KMS-11 (cell line): ENCODE measurements around the gene TCF4.

Experiments
- H2AFZ ChIP-seq: fragments of 200-600 bp; sonication (generic); 2 replicates; pipeline ENCODE4 v1.6.1; 2016; ENCODE audit warnings: antibody characterized with exemption, mixed run types, low read depth
- H3K27ac ChIP-seq: fragments of 200-600 bp; sonication (generic); 2 replicates; pipeline ENCODE4 v1.6.1; 2016; ENCODE audit warnings: mild to moderate bottlenecking, mixed run types
- H3K27me3 ChIP-seq: fragments of 200-600 bp; sonication (generic); 2 replicates; pipeline ENCODE4 v1.6.1; 2017; ENCODE audit warnings: mild to moderate bottlenecking, low read depth, mixed run types, moderate library complexity; ENCODE audit not compliant: insufficient read depth
- H3K36me3 ChIP-seq: fragments of 200-600 bp; sonication (generic); 2 replicates; pipeline ENCODE4 v1.6.1; 2017; ENCODE audit warnings: mild to moderate bottlenecking, mixed run types; ENCODE audit not compliant: insufficient read depth
- H3K4me1 ChIP-seq: fragments of 200-600 bp; sonication (generic); 2 replicates; pipeline ENCODE4 v1.6.1; 2016; ENCODE audit warnings: mild to moderate bottlenecking, low read depth, mixed run types; ENCODE audit not compliant: poor library complexity, severe bottlenecking
- H3K4me2 ChIP-seq: fragments of 200-600 bp; sonication (generic); 2 replicates; pipeline ENCODE4 v1.7.0; 2016; ENCODE audit warnings: mild to moderate bottlenecking, mixed run types
- H3K4me3 ChIP-seq: fragments of 200-600 bp; sonication (generic); IDR thresholded peaks from 2 replicates; pipeline ENCODE4 v1.6.1; 2017; ENCODE audit warnings: low read depth, low read length, mixed read lengths; ENCODE audit not compliant: insufficient read depth
- H3K79me2 ChIP-seq: fragments of 200-600 bp; sonication (generic); 2 replicates; pipeline ENCODE4 v1.6.1; 2016; ENCODE audit warnings: low read depth, mixed run types; ENCODE audit not compliant: insufficient read depth
- H3K9ac ChIP-seq: fragments of 200-600 bp; sonication (generic); 2 replicates; pipeline ENCODE4 v1.6.1; 2016; ENCODE audit warnings: mild to moderate bottlenecking, mixed run types
- H4K20me1 ChIP-seq: fragments of 200-600 bp; sonication (generic); 2 replicates; pipeline ENCODE4 v1.6.1; 2016; ENCODE audit warnings: mild to moderate bottlenecking, mixed run types; ENCODE audit not compliant: insufficient read depth
- TF ChIP-seq, protein P1 (sequence below): fragments of 200-600 bp; sonication (generic); conservative IDR thresholded peaks from 2 replicates; pipeline ENCODE4 v1.6.1; 2017; ENCODE audit warnings: low read depth, mild to moderate bottlenecking, antibody characterized with exemption, low read length, moderate library complexity, mixed read lengths

TCF4 gene

DNA sequence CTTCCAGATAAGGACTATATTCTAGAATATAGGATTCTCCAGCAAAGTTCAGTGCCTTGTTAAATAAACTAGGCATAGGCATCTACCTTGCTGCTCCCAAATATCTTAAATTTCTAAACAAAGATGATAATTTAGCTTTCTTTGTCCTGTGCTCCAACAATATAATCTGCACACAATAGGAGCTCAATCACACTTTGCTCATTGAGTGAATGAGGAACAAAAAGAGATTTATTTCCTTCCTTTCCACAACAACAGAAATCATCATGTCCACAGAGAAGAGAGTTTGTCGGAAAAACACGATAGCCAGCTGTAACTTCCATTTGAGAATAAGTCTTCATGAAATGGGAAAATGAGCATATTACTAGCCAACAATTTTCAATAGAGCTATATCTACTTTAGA, 256.7 kb downstream of the TCF4 start:
- Histone ChIP-seq H2AFZ (no peak overlapping the region), H4K20me1 (no peaks in the 10 kb centered on the region), H3K4me2 (no peak overlapping the region), H3K36me3 (no peaks in the 10 kb centered on the region), H3K79me2 (peaks cover 23% of the 10 kb centered on the region; the same call in 1 of the 2 replicates), H3K27me3 (no peaks in the 10 kb centered on the region), H3K4me1 (peaks cover 19% of the 10 kb centered on the region), H3K9ac (no peak overlapping the region), H3K27ac (no peak overlapping the region), H3K4me3 (no peak overlapping the region)
- TF ChIP-seq, protein P1, sequence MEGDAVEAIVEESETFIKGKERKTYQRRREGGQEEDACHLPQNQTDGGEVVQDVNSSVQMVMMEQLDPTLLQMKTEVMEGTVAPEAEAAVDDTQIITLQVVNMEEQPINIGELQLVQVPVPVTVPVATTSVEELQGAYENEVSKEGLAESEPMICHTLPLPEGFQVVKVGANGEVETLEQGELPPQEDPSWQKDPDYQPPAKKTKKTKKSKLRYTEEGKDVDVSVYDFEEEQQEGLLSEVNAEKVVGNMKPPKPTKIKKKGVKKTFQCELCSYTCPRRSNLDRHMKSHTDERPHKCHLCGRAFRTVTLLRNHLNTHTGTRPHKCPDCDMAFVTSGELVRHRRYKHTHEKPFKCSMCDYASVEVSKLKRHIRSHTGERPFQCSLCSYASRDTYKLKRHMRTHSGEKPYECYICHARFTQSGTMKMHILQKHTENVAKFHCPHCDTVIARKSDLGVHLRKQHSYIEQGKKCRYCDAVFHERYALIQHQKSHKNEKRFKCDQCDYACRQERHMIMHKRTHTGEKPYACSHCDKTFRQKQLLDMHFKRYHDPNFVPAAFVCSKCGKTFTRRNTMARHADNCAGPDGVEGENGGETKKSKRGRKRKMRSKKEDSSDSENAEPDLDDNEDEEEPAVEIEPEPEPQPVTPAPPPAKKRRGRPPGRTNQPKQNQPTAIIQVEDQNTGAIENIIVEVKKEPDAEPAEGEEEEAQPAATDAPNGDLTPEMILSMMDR: no peak

GRCh38 chr18:55328301-55328700, 259.7 kb downstream of the TCF4 start:
- TF ChIP-seq, protein P1: no peak
- H3K27me3 ChIP-seq: no peaks in the 10 kb centered on the region
- H3K9ac ChIP-seq: no peak overlapping the region
- no peaks in the 10 kb centered on the region for H3K36me3 ChIP-seq
- H3K4me2 ChIP-seq: no peak overlapping the region
- H3K79me2 ChIP-seq: peaks cover 52% of the 10 kb centered on the region
- H3K4me1 ChIP-seq: peaks cover 49% of the 10 kb centered on the region
- H3K4me3 ChIP-seq: no peak overlapping the region
- no peak overlapping the region for H2AFZ ChIP-seq
- H4K20me1 ChIP-seq: no peaks in the 10 kb centered on the region
- H3K27ac ChIP-seq: no peak overlapping the region

DNA sequence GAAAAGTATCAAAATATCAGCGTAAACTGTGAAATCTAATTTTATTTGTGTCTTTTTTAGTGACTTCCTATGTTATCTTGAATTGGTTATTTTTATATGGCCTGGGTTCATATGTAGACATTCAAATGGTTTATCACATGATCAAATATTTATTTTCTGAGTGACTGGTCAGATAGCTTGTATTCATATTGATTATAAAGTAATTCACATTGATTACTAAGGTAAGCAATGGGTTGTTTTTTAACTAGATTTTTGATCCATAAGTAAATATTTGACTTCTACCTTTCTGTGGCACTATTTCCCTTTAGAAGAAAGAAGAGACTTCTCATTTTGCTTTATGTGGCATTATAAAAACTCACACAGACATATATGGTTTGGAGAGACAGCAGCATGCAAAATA, 260.5 kb downstream of the TCF4 start:
- Histone ChIP-seq H3K36me3 (no peaks in the 10 kb centered on the region), H3K4me1 (peaks cover 49% of the 10 kb centered on the region), H2AFZ (no peak overlapping the region), H3K4me3 (no peak overlapping the region), H4K20me1 (no peaks in the 10 kb centered on the region), H3K79me2 (peaks cover 60% of the 10 kb centered on the region), H3K4me2 (no peak overlapping the region), H3K27ac (no peak overlapping the region), H3K27me3 (no peaks in the 10 kb centered on the region), H3K9ac (no peak overlapping the region)
- TF ChIP-seq, protein P1: no peak

DNA sequence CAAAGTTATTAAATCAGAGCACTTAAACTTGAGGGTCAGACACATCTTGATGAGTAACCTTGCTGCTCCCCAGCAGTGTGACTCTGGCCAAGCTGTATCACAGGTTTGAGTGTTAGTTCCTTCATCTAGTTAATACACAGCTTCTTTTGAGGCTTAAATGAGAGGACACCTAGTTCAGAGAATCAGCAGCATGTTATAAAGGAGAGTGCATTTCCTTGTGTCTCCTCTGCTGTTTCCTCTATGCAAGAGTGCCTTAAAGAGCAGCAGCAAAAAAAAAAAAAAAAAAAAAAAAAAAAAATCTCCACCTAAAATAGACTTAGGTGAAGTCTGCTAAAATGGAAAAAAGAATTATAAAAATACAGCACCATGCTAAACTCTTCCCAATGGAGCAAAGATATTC, 261.9 kb downstream of the TCF4 start:
- H3K36me3 ChIP-seq: no peaks in the 10 kb centered on the region
- H3K4me2 ChIP-seq: peak overlapping the region; percentile 100; the same call in 1 of the 2 replicates
- peaks cover 49% of the 10 kb centered on the region for H3K4me1 ChIP-seq
- H2AFZ ChIP-seq: no peak overlapping the region
- no peak overlapping the region for H3K9ac ChIP-seq
- no peaks in the 10 kb centered on the region for H3K27me3 ChIP-seq
- TF ChIP-seq, protein P1: no peak
- no peak overlapping the region for H3K4me3 ChIP-seq
- peaks cover 71% of the 10 kb centered on the region for H3K79me2 ChIP-seq
- peak overlapping the region; percentile 91; the same call in 1 of the 2 replicates for H3K27ac ChIP-seq
- H4K20me1 ChIP-seq: no peaks in the 10 kb centered on the region

GRCh38 chr18:55324166-55324565, 263.8 kb downstream of the TCF4 start:
- peak overlapping the region; percentile 91 for H3K9ac ChIP-seq
- H3K27ac ChIP-seq: peak overlapping the region; percentile 91
- no peak overlapping the region for H3K4me3 ChIP-seq
- peak overlapping the region; percentile 16; the same call in 1 of the 2 replicates for H2AFZ ChIP-seq
- H3K79me2 ChIP-seq: peaks cover 90% of the 10 kb centered on the region
- H4K20me1 ChIP-seq: no peaks in the 10 kb centered on the region
- H3K4me1 ChIP-seq: peaks cover 49% of the 10 kb centered on the region
- H3K27me3 ChIP-seq: no peaks in the 10 kb centered on the region
- peak overlapping the region; percentile 100 for H3K4me2 ChIP-seq
- TF ChIP-seq, protein P1: no peak
- H3K36me3 ChIP-seq: no peaks in the 10 kb centered on the region
